H7 (cell line): Measurements from ENCODE around the gene BSCL2. TPM values are rescaled to one million over a fixed set of nuclear protein-coding genes. Genes with fewer than 3 reads are reported as not detected.
"Not testable (repeated sequence)": the region's sequence is repeated elsewhere in the genome, so short reads cannot be mapped to it uniquely, and the experiment has no call there.

Experiments used
- DNase-seq: peaks from one replicate; pipeline ENCODE4 v3.0.0; 2012
- H3K27me3 ChIP-seq: 2 replicates; pipeline ENCODE4 v1.6.0; 2011; ENCODE audit warnings: mild to moderate bottlenecking, low read length; ENCODE audit not compliant: control insufficient read depth, insufficient read depth
- H3K36me3 ChIP-seq: replicated peaks from 2 replicates; pipeline ENCODE4 v1.5.1; 2011; ENCODE audit warnings: low read length; ENCODE audit not compliant: control insufficient read depth, insufficient read depth
- H3K4me3 ChIP-seq: 2 replicates; pipeline ENCODE4 v1.5.1; 2011; ENCODE audit warnings: low read depth, mild to moderate bottlenecking, control low read depth, low read length, moderate library complexity; ENCODE audit not compliant: insufficient read depth
- total RNA-seq: library from RNA; depleted of rRNA; stranded (reverse); fragments of >200 nt; shearing (Covaris generic); gene quantifications from 2 replicates; pipeline ENCODE4 v1.2.3, GENCODE V29; 2014

Gene BSCL2
- total RNA-seq, 1 experiment from 2014 or later = 200 TPM

DNA sequence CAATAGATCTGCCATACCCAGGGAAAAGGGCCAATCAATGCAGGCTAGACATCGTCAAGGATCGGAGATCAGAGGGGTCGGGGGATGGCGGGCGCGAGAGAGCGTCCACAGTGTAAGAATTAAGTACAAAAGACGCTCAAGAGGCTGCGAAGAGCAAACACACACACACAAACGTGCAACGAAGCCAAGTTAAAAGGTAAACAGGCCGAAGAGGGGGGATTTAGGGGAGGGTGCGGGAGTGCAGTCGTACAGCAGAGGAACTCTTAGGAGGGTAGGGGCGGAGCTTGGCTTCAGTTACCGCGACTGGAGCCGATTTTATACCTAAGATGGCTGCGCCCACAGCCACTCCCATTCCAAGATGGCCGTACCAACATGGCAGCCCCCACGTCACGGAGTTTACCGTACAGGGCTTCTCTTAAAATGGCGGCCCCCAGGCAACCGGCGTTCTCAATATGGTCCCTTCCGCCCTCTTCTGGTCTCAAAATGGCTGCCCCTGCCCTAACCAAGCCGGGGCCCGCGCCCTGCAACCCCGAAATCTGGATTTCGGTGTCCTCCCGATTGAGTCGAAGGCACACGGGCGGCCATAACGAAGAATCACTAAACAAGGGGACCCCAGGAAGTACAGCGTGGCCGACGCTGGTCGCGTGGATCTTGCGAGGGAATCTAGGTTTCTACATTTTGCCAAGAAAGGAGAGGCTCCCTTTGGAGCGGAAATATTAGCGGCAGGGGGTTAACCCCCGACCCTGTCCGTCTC is 2.2 kb upstream of the BSCL2 start:
- H3K4me3 ChIP-seq = peak overlapping the region; percentile 65
- H3K36me3 ChIP-seq = peaks cover 16% of the 10 kb centered on the region
- no peaks in the 10 kb centered on the region for H3K27me3 ChIP-seq
- DNase-seq = peak; percentile 92

- Histone ChIP-seq H3K27me3 (no peaks in the 10 kb centered on the region), H3K4me3 (peak overlapping the region; percentile 65), H3K36me3 (peaks cover 12% of the 10 kb centered on the region)
- DNase-seq = peak; percentile 36
Measured at GRCh38 chr11:62708793-62709192, 1.6 kb upstream of the BSCL2 start.

DNA sequence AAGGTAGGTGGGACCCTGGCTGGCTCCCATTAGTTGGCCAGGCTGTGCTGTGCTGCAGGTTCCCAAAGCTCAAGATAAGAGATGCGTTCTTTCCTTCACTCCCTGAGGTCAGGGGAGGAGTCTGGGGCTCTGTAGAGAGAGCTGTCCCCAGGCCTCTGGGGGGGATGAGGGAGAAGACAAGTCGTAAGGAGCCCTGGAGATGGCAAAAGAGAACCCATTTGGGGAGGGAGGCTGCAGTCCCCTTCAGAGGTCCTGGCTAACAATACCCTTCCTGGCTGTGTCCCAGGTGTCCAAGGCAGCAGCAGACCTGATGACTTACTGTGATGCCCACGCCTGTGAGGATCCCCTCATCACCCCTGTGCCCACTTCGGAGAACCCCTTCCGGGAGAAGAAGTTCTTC is 1.2 kb upstream of the BSCL2 start:
- DNase-seq = peak; percentile 16
- Histone ChIP-seq H3K27me3 (no peaks in the 10 kb centered on the region), H3K36me3 (peaks cover 8% of the 10 kb centered on the region), H3K4me3 (peak overlapping the region; percentile 65)

GRCh38 chr11:62706850-62707247 is 375 bp downstream of the BSCL2 start:
- no peak for DNase-seq
- Histone ChIP-seq H3K36me3 (peaks cover 1% of the 10 kb centered on the region; the same call in 1 of the 2 replicates), H3K4me3 (peak overlapping the region; percentile 62), H3K27me3 (no peaks in the 10 kb centered on the region)

DNA sequence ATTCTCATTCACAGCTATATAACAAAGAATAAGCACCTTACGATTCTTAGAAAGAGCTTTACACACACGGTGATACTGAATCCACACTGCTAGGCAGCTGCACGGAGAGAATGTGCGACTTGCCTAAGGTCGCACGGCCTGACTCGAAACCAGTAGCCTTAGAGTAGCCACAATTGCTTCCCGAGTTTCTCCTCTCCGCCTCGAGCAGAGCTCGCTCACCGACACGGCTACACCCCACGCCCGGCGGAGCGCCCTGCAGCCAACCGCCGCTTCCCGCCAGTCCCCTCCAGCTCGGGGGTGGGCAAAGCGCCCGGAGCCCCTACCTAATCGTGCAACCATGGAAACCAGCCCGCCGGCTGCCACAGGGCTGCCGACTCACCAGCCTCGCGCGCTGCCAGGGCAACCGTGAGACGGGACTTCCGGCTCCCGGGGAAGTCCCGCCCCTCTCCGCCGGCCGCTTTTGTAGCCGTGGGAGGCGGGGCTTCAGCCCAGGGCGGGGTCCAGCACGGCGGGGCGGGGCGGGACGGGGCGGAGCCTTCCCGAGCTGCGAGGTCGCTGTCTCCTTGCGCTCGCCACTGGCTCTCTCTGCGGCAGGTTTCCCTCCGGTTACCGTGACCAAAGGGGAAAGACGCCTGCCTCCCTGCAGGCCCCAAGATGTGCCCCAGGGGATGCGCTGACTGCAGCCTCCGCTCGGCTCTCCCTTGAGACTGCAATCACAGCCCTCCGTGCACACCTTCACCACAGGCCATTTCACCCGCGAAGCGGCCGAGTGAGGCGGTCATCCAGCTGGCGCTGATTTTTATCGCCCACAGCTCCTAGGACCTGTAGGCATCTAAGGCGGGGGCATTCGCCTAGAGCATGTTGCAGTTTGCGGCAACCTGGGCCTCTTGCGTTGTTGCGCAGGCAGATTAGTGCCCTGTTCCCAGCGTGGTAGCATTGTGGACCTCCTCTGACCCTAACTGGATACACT is 1.1 kb downstream of the BSCL2 start:
- Histone ChIP-seq H3K36me3 (no peaks in the 10 kb centered on the region; the same call in 1 of the 2 replicates), H3K4me3 (peak overlapping the region; percentile 62), H3K27me3 (no peaks in the 10 kb centered on the region)
- DNase-seq = peak; percentile 99

DNA sequence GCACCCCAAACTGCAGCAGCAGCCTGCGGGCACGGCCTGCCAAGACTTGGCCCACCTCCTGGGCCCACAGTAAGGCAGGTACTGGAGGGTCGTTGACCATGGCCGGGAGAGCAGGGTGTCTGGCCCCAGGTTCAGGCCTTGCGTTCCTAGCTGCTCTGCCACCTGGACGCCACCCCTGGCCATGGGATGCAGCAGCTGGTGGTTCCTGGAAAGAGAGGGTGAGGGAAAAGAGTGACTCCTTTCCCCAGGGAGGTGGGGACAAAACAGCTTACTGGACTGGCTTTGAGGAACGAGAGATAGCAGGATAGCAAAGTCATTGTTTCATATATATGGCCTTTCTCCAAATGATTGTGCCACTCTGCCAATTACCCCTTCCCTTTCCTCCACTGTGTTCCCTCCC is 1.8 kb downstream of the BSCL2 start:
- H3K4me3 ChIP-seq = peak overlapping the region; percentile 61
- H3K27me3 ChIP-seq = no peaks in the 10 kb centered on the region
- peak; percentile 70 for DNase-seq
- no peaks in the 10 kb centered on the region; the same call in 1 of the 2 replicates for H3K36me3 ChIP-seq

- H3K4me3 ChIP-seq, DNase-seq, H3K27me3 ChIP-seq, H3K36me3 ChIP-seq: not testable (repeated sequence)
Measured at GRCh38 chr11:62703921-62704320, 3.3 kb downstream of the BSCL2 start.

- no peaks in the 10 kb centered on the region; the same call in none of the 2 replicates for H3K36me3 ChIP-seq
- DNase-seq = no peak
- no peaks in the 10 kb centered on the region for H3K27me3 ChIP-seq
- H3K4me3 ChIP-seq = no peak overlapping the region
Measured at GRCh38 chr11:62702246-62702645, 5.0 kb downstream of the BSCL2 start.

GRCh38 chr11:62694455-62695167 is 12.6 kb downstream of the BSCL2 start:
- peak; percentile 90 for DNase-seq
- H3K4me3 ChIP-seq = no peak overlapping the region
- H3K27me3 ChIP-seq = no peaks in the 10 kb centered on the region
- H3K36me3 ChIP-seq = peaks cover 17% of the 10 kb centered on the region

DNA sequence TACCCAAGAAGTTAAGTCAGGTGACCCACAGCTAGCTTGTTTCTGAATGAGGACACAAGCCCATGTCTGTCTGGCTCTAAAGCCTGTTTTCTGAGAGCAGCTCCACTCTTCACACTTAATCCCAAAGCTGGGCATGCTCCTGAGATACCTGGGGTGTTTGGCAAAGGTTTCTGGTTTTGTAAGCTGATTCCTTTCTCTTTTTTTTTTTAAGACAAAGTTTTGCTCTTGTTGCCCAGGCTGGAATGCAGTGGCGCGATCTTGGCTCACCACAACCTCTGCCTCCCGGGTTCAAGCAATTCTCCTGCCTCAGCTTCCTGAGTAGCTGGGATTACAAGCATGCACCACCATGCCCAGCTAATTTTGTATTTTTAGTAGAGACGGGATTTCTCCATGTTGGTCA is 13.6 kb downstream of the BSCL2 start:
- DNase-seq, H3K4me3 ChIP-seq: not testable (repeated sequence)

DNA sequence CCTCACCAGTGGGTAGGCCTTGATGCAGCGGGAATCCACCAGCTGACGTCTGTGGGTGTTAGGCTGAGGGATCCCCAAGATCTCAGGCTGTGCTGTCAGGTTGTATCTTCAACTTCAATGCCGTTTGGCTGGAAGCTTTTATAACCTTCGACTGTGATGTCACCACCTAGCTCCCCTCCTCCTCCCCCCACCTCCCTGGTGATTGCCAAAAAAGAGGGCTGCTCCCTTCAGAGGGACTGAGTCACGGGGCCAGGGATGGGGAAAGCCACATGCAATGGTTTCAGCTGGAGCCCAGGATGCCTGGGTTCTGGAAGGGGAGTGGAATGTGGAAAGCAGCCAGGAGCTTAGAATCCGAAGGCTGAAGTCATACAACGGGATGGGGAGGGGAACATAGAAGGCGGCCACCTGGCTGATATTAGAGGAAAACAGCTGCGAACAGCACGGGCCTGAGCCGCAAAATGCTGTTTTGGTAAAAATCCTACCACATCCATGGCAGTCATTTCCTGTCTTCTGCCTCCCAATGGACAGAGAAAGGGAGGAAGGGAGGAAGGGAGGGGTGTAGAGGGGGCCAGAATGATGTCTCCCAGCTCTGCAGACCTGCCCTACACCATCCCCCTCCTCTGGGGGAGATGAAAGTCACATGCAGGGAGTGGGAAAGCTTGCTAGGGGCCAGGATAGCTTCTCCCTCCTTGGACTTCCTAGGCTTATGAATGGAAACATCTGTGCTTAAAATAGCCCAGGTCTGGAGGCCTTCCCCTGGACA is 17.6 kb downstream of the BSCL2 start, which contains the start of gene LRRN4CL:
Gene LRRN4CL (minus strand): TSS at position 110 of the 763 bp plus-strand sequence. CDS start 1,022 bp downstream, outside the sequence.
- peaks cover 17% of the 10 kb centered on the region for H3K36me3 ChIP-seq
- H3K27me3 ChIP-seq = no peaks in the 10 kb centered on the region
- H3K4me3 ChIP-seq = no peak within 1 kb of the TSS
- DNase-seq = peak; percentile 54

More for the DNA sequence above, 13.6 kb downstream of the BSCL2 start:
- peaks cover 17% of the 10 kb centered on the region for H3K36me3 ChIP-seq
- not testable (repeated sequence) for H3K27me3 ChIP-seq

GRCh38 chr11:62688491-62688890 is 18.7 kb downstream of the BSCL2 start:
- no peak for DNase-seq
- Histone ChIP-seq H3K4me3 (no peak overlapping the region), H3K36me3 (peaks cover 15% of the 10 kb centered on the region), H3K27me3 (no peaks in the 10 kb centered on the region)

DNA sequence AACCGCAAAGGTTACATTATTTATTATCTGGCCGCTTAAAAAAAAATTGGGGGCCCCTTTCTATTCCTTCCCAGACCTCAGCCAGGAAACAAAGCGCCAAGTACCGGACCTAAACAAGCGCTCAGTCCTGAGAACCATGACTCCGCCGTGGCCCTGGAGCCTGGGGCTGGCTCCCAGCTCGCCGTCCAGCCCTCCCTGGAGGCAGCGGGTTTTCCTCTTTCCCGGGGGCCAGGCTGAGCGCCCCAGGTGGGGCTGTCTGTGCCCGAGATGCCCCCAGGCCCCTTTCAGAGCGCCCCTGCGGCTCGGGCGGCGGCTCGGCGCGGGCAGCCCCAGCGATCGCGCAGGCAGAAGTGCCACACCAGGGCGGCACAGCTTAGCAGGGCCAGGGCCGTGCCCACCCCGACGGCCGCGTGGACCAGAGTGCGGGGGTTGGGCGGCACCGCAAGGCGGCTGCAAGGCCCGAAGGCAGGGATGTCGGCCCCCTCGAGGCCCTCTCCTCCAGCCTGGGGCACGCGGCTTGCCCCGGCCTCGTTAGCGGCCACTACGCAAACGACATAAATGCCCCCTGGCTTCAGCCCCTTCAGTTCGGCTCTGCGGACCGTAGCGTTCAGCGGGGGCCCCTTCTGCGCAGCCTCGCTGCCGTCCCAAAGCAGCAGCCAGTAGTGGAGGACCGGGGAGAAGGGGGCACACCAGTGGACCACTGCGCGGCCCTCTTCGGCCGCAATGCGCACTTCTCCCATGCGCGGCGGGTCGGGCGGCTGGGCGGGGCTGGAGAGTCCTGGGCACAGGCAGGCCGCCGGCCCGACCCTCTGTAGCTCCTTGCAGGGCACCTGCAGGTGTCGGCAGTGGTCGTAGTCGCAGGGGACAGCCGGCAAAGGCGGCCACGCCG is 19.5 kb downstream of the BSCL2 start:
- H3K36me3 ChIP-seq = peaks cover 14% of the 10 kb centered on the region
- no peak overlapping the region for H3K4me3 ChIP-seq
- DNase-seq = peak; percentile 71
- no peaks in the 10 kb centered on the region for H3K27me3 ChIP-seq
